HuH-7 (cell line): ENCODE results near the gene ZNF664.
A peak's percentile ranks its signal among the peaks of the same experiment; 100 is the strongest.

Source experiments
- DNase-seq: peaks from one replicate; pipeline ENCODE4 v3.0.0; 2011; ENCODE audit warnings: low spot score

The ZNF664 gene

DNA sequence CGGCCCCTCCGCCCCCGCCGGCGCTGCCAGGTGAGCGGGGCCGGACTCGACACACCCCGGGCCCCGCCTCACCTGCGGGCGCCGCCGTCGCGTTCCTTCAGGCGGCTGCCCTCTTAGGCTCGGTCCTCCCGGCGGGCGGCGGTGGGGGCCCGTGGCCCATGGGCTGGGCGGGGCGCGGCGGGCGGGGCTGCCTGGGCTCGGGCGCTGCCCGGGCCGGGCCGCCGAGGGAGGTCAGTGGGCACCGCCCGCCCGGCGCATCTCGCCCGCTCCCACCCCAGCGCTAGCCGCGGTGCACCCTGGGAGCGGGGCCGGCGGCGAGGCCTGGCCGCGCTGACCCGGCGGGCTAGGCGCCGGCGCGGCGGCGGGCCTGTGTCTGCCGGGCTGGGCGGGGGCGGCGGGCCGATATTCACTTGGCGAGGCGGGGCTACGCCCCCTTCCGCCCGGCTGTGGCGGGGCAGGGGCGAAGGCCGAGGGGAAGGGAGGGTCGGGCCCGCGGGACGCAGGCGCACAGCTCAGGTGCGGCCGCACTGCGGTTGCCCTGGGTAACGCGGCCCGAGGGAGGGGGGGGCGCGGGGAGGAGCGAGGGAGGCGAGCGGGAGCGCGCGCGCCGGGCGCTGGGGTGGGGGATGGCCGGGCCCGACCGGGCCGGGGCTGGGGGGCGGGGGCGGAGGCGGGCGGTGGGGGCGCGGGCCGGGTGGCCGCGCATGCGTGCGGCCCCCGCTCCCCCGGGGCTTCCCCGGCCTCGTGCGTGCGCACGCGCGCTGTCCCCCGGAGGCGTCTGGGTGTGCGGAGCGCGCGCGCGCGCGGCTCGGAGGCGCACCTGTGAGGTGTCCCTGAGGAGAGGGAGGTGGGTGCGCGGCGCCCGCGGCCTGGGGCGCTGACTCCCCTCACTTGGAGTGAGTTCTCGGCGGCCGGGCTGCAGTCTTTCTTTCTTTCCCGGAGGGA is at the start of gene ZNF664, which contains the start of gene CCDC92:
ZNF664 (plus strand) TSS at position 759 of the 945 bp plus-strand sequence. CDS start 38,930 bp downstream, outside the sequence.
CCDC92 (minus strand) TSS at position 375 of the 945 bp plus-strand sequence. CDS start 28,526 bp downstream, outside the sequence.
- DNase-seq = peak; percentile 93

DNA sequence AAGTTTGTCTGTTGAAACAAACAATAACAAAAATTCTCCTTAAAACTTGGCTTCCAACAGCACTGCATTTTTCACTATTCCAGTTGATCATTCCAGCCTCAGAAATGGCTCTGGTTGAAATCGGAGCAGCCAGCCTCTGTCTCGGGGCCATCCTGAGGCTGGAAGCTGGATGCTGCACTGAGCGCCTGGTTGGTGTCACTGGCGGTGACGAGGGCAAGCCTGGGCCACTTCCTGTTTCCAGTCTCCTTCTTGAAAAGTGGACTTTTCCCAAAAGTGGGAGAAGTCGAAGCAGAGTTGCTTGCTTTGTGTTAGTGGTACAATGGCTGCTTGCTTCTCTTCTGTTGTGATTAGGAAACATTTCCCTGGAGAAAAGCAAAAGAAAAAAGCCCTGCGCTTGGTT is 49.1 kb upstream of the ZNF664 start:
- DNase-seq = no peak

DNA sequence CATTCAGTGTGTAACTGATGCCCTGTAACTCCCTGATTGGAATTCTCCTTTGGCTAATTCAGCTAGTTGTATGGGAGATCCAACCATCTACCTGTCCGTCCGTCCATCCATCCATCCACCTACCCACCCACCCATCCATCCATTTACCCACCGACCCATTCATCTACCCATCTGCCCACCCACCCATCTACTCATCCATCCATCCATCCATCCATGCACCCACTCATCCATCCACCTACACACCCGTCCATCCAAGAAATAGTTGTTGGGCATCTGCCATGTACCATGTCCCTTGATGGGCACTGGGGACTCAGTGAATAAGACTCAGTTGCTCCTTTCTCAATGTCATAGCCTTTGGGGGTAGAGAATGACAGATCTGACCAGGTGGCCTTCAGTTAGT is 48.5 kb upstream of the ZNF664 start:
- DNase-seq = no peak

DNA sequence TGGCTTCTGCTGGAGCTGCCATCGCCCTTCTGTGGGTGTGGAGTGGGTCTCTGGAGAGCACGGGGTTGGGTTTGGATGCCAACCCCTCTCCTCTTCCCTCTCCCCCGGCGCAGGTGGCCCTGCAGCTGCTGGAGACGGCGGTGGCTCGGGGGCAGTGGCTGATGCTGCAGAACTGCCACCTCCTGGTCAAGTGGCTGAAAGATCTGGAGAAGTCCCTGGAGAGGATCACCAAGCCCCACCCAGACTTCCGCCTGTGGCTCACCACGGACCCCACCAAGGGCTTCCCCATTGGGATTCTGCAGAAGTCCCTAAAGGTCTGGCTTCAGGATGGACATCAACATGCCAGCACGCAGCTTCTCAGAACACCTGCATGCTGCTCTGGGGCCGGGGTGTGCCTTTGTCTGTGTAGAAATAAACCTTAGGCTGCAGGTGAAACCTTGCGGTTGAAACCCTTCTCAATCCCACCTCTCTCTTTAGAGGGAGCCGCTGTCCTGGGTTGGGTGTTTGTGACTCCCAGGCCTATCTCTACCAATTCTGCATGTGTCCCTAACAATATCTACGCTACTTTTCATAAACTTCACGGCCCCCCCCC is 44.6 kb upstream of the ZNF664 start:
- DNase-seq = no peak

- DNase-seq = no peak
Measured at GRCh38 chr12:123928897-123929296, 44.1 kb upstream of the ZNF664 start.

- no peak for DNase-seq
Measured at GRCh38 chr12:123929946-123930583, 43.0 kb upstream of the ZNF664 start.

- no peak for DNase-seq
Measured at GRCh38 chr12:123931686-123932321, 41.2 kb upstream of the ZNF664 start.

DNA sequence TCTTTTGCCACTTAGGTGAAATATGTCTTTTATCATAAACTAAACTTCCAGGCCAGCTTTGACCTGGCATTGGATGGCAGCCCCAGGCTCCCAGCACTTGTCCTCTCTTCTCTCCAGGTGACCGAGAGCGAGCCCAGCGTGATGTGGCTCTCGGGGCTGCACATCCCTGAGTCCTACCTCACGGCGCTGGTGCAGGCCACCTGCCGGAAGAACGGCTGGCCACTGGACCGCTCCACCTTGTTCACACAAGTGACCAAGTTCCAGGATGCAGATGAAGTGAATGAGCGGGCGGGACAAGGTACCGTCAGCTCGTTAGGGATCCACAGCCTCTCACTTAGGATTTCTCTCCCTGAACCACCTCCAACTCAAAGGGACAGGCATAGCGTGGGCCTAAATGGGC is 39.8 kb upstream of the ZNF664 start:
- DNase-seq = no peak

DNA sequence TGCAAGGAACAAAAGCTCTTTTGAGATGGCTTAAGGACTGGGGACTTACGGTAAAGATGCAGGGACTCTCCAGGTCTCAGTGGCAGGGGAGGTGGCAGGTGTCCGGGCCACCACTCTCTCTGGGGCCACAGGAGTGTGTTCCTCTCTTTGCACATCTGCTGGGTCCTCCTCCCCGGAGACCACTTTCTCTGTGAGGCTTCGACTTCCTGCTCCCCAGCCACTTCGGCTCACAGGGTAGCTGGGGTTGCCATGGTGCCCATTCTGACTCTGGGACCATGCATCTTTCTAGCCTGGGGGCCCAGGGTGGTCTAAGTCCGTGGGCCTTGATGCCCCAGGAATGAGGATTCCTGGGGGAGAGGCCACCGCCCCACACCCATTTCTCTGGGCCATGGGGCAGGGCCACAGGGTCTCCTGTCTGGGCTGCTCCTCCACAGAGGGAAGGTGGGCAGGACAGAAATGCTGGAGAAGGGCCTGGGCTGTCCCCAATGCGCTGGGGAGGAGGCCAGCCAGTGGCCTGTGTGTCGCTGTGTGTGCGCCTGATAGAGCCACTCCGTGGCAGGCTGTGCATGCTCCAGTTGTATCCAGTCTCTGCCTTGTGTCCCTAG is 38.9 kb upstream of the ZNF664 start:
- DNase-seq = no peak

GRCh38 chr12:123934829-123935228 is 38.2 kb upstream of the ZNF664 start:
- no peak for DNase-seq

DNA sequence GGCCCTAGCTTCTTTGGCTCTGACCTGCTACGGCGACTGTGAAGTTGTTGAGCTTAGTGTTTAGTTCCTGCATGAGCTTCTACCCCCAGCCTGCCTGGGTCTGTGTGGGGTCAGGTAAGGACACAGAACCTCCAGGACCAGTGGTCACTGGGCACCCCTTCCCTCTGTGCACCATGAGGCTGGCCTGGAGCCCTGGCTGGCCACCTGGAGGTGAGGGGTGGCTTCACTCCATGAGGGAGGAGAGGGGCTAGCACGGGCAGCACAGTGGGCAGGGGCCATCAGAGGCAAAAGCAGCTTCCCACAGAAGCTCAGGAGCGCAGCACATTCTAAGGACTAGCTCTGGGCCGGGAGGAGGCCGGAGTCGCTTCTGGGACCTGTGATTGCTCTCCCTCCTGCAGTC is 37.1 kb upstream of the ZNF664 start:
- no peak for DNase-seq

DNA sequence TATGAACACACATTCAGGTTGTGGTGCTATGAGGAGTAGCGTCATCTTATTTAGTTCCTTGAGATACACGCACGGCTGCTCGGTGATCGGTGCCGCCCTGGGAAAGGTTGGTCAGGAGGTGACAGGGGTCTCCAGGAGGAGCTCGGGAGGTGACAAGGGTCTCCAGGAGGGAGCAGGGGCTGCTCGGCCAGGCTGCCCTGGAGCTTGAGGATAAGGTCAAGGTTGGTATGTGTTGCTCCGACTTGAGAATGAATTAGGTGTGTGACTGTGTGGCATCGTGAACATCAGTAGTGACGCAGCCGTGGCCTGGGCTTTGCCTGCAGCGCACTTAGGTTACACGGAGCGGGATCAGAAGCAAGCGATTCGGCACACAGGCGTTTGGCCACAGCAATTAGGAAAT is 36.5 kb upstream of the ZNF664 start:
- DNase-seq = no peak

DNA sequence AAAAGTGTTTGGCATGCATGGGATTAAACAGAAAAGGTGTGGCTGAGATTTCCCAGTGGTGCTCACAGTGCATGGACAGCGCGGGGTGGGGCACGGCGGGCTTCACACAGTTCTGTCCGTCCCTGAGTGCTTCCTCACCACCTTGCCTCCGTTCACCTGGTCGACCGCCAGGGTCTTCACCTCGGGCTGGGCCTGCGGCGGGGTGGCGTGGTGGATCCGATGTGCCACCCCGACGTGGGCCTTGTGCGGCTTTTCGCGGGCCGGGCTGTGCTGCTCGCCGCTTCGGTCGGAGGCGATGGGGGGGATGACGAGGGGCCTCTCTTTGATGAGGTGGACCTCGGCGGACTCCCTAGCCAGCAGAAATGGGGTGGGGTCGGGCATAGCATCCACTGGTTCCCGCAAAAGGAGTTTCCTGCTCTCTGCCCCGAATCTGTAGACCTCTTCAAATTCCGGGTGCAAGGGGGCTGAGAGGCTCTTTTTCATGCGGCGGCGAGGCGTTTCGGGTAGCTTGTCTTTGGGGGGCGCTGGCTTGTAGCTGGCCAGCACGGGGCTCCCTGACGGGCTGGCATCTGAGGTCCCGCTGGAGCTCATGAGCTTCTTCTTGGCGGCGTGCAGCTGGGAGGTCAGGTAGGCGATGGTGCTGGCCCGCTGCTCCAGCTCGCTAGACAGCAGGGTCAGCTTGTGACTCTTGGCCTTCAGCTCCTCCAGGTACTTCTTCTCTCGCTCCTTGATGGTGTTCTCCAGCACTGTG is 35.9 kb upstream of the ZNF664 start:
- DNase-seq = no peak

GRCh38 chr12:123937707-123938591 is 35.1 kb upstream of the ZNF664 start:
- no peak for DNase-seq

DNA sequence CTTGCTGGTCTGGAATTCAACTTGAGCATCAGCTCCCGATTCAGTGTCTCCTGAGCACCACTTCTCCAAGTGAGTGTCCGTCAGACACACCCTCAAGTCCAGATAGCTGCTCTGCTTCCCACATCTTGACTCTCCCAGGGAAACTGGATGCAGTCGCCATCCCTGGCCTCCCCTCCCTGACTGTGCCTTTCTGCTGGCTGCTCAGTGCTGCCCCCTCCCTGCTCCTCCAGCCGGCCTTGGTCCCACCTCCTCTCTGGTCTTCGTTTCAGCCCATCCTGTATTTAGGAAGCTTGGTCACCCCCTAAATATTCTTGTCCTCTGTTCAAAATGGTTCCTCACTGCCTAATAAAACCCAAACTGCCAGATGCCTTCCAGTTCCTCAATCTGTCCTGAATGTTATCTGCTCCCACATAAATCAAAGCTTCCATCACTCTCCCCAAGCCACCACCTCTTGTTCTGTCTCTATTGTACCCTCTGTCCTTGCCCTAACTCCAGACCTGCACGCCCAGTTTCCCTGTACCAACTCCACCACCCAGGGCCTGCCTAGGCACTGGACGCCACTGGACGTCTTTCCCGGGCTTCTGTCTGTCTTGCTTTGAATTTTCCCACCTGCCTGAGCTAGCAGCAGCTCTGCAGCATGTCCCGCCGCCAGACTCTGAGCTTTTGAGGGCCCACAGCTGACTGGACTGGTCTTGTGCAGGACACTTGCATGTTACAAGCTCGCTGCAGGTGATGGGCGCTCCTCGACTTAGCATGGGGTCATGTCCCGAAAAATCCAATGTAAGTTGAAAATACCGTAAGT is 34.1 kb upstream of the ZNF664 start:
- peak; percentile 43 for DNase-seq

DNA sequence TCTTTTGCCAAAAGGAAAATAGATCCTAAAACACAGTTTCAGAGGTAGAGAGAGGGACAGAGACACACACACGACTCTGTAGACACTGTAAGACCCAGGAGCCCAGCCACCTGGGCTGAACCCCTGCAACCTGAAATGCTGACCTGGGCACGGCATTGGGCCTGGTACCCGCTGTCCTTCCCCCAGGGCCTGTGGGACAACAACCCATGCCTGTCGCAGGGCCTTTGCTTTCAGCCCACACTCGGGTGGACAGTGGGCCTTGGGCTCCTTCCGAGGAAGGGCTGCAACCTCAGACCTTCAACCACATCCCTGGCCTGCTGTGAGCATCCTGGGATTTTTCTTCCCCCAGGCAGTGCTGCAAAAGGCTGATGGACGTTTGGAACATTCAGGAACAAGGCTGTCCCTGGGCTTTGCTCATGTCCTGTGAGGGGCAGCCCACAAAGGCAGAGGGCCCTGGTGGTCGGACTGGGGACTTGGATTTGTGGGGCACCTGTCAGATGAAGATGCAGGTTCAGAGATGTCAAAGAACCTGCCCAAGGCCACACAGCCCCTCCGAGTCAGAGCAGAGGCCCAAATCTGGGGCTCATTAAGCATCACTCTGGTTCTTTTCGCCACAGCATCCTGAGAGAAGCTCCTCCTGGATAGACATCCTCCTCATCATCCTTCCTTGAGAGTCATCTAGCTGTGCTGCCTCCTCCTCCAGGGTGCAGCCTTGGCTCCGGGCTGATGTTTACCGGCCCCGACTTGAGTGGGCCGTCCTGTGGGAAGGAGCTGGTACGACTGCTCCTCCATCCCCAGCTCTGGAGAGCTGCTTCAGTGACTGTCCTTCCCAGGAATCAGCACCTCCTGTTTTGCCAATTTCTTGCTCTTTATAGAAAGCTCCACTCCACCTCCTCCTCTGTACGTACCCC is 33.0 kb upstream of the ZNF664 start:
- DNase-seq = no peak

DNA sequence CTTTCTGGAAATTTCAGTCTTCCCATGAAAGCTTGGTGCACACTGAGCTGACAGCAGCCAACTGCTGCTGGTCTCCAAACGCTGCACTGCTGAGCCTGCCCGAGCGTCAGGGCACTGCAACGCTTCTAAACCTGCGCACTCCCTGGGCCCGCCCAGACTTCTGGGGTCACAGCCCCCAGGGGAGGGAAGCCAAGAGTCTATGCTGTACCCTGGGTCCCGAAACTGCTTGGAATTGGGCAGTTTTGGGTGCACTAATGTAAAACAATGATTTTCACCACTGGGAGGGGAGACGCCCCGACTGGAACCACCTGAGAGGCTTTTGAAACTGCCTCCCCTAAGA is 32.4 kb upstream of the ZNF664 start:
- DNase-seq = no peak

DNA sequence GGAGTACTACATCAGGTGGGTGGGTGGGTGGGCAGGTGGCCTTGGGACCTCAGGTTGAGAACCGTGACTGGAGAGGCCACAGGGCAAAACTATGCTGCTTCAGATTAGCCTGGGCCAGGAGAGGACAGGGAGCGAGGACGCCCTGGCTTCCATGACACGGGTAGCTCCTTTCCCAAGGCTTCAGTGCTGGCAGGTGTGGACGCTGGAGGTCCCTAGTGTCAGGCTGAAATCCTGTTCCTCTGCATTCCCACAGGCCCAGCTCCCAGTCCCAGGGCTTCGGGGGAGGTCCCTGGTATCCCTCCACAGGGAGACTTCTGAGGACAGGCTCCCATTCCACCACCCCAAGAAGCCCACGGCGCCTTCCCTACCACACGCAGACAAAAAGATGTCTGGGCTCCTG is 32.0 kb upstream of the ZNF664 start:
- no peak for DNase-seq
